Breast epithelium (tissue), 4 donors: Measurements from ENCODE around the gene PDHX. TPM values are rescaled to one million over a fixed set of nuclear protein-coding genes. Genes with fewer than 3 reads are reported as not detected.

Experiments
- DNase-seq, 2 donors: peaks; one replicate each; pipeline ENCODE4 v3.0.0-alpha.2; 2019; ENCODE audit warnings: low spot score in 2 of 2
- H3K27ac ChIP-seq, 2 donors: fragments of 200-600 bp; sonication (generic) in 1 of 2; one replicate each; pipeline ENCODE4 v1.5.1; 2016 to 2019; ENCODE audit warnings: mild to moderate bottlenecking in 1 of 2
- H3K27me3 ChIP-seq, 2 donors: fragments of 200-600 bp; sonication (generic) in 1 of 2; one replicate each; pipeline versions ENCODE4 v1.5.1 to v1.6.0; 2017 to 2019; ENCODE audit warnings: control low read depth in 1 of 2, mild to moderate bottlenecking in 1 of 2
- H3K36me3 ChIP-seq: fragments of 200-600 bp; one replicate; pipeline ENCODE4 v1.5.1; 2019
- H3K4me1 ChIP-seq, 2 donors: fragments of 200-600 bp; sonication (generic); one replicate each; pipeline ENCODE4 v1.5.1; 2016 to 2019; ENCODE audit warnings: control low read depth in 1 of 2
- H3K4me3 ChIP-seq, 3 donors: fragments of 200-600 bp; sonication (generic); 1 replicate in 2 of 3; 2 replicates in 1 of 3; pipeline ENCODE4 v1.5.1; 2016 to 2019; ENCODE audit warnings: mild to moderate bottlenecking in 3 of 3, moderate library complexity in 2 of 3
- H3K9me3 ChIP-seq, 2 donors: fragments of 200-600 bp; sonication (generic) in 1 of 2; one replicate each; pipeline ENCODE4 v1.5.1; 2016 to 2019; ENCODE audit warnings: control low read depth in 1 of 2
- CTCF ChIP-seq, 3 donors: fragments of 450-650 bp; IDR thresholded peaks; one replicate each; pipeline ENCODE4 v1.5.1; 2016 to 2017; ENCODE audit warnings: antibody characterized with exemption in 3 of 3, mild to moderate bottlenecking in 3 of 3, moderate library complexity in 3 of 3
- POLR2A ChIP-seq: fragments of 450-650 bp; IDR thresholded peaks from one replicate; pipeline ENCODE4 v1.6.1; 2016; ENCODE audit warnings: antibody characterized with exemption, mild to moderate bottlenecking, moderate library complexity
- POLR2AphosphoS5 ChIP-seq, 3 donors: sonication (generic); formaldehyde crosslinking; IDR thresholded peaks; one replicate each; pipeline ENCODE4 v1.6.1; 2017; ENCODE audit warnings: antibody characterized with exemption in 3 of 3
- intact Hi-C: fragments of 100-400 bp; cut with DNase I; formaldehyde crosslinking; loops from one replicate; pipeline ENCODE4 v1.15.1; 2023; ENCODE audit warnings: low total_unique reads
- total RNA-seq, 3 donors: library from RNA; depleted of rRNA; stranded (reverse); fragments of >200 nt; gene quantifications; one replicate each; pipeline ENCODE4 v1.1.0, GENCODE V29; 2016

Gene PDHX
- total RNA-seq, 3 donors from 2014 or later: 32.1 to 42.7 (median 41.6) TPM

GRCh38 chr11:34978236-34979191 lies 62.1 kb downstream of the PDHX start:
- Histone ChIP-seq H3K27me3 (no peaks in the 10 kb centered on the region), H3K4me1 (peaks cover 0 to 6% of the 10 kb centered on the region in 2 donors), H3K36me3 (no peaks in the 10 kb centered on the region), H3K4me3 (no peak overlapping the region), H3K27ac (peak overlapping the region in 1 of 2 donors; percentile 29), H3K9me3 (no peaks in the 10 kb centered on the region)
- intact Hi-C loops: no loop called here
- no peak for TF ChIP-seq POLR2AphosphoS5 (IDR thresholded peaks at IDR 0.05)
- no peak for TF ChIP-seq POLR2A
- no peak for TF ChIP-seq CTCF (IDR thresholded peaks at IDR 0.05)
- no peak for DNase-seq

GRCh38 chr11:34984514-34984913 lies 68.1 kb downstream of the PDHX start:
- intact Hi-C loops: no loop called here
- no peak overlapping the region for H3K27ac ChIP-seq
- H3K4me3 ChIP-seq: no peak overlapping the region
- H3K4me1 ChIP-seq: no peaks in the 10 kb centered on the region
- H3K9me3 ChIP-seq: no peaks in the 10 kb centered on the region
- no peak for TF ChIP-seq POLR2AphosphoS5 (IDR thresholded peaks at IDR 0.05)
- TF ChIP-seq CTCF (IDR thresholded peaks at IDR 0.05): no peak
- TF ChIP-seq POLR2A: no peak
- no peaks in the 10 kb centered on the region for H3K36me3 ChIP-seq
- DNase-seq: no peak
- H3K27me3 ChIP-seq: no peaks in the 10 kb centered on the region

- no peaks in the 10 kb centered on the region for H3K9me3 ChIP-seq
- DNase-seq: no peak
- no peaks in the 10 kb centered on the region for H3K27me3 ChIP-seq
- intact Hi-C loops: no loop called here
- no peak overlapping the region for H3K4me3 ChIP-seq
- TF ChIP-seq POLR2A (no peak), CTCF (IDR thresholded peaks at IDR 0.05) (no peak), POLR2AphosphoS5 (IDR thresholded peaks at IDR 0.05) (no peak)
- no peaks in the 10 kb centered on the region for H3K36me3 ChIP-seq
- H3K27ac ChIP-seq: no peak overlapping the region
- no peaks in the 10 kb centered on the region for H3K4me1 ChIP-seq
These were observed 70.6 kb downstream of the PDHX start for GRCh38 chr11:34986883-34987520.

GRCh38 chr11:34987617-34988016 lies 71.2 kb downstream of the PDHX start:
- no peaks in the 10 kb centered on the region for H3K27me3 ChIP-seq
- no peak overlapping the region for H3K4me3 ChIP-seq
- no peak for TF ChIP-seq CTCF (IDR thresholded peaks at IDR 0.05)
- no peak for TF ChIP-seq POLR2AphosphoS5 (IDR thresholded peaks at IDR 0.05)
- no peaks in the 10 kb centered on the region for H3K4me1 ChIP-seq
- intact Hi-C loops: no loop called here
- no peak overlapping the region for H3K27ac ChIP-seq
- no peaks in the 10 kb centered on the region for H3K36me3 ChIP-seq
- no peak for DNase-seq
- no peaks in the 10 kb centered on the region for H3K9me3 ChIP-seq
